Breast epithelium (tissue), 4 donors: ENCODE data around the gene RTEL1. TPM values are rescaled to one million over a fixed set of nuclear protein-coding genes. Genes with fewer than 3 reads are reported as not detected.

ENCODE experiments used
- DNase-seq, 2 donors: peaks; one replicate each; pipeline ENCODE4 v3.0.0-alpha.2; 2019; ENCODE audit warnings: low spot score in 2 of 2
- H3K27ac ChIP-seq, 2 donors: fragments of 200-600 bp; sonication (generic) in 1 of 2; one replicate each; pipeline ENCODE4 v1.5.1; 2016 to 2019; ENCODE audit warnings: mild to moderate bottlenecking in 1 of 2
- H3K27me3 ChIP-seq, 2 donors: fragments of 200-600 bp; sonication (generic) in 1 of 2; one replicate each; pipeline versions ENCODE4 v1.5.1 to v1.6.0; 2017 to 2019; ENCODE audit warnings: control low read depth in 1 of 2, mild to moderate bottlenecking in 1 of 2
- H3K36me3 ChIP-seq: fragments of 200-600 bp; one replicate; pipeline ENCODE4 v1.5.1; 2019
- H3K4me1 ChIP-seq, 2 donors: fragments of 200-600 bp; sonication (generic); one replicate each; pipeline ENCODE4 v1.5.1; 2016 to 2019; ENCODE audit warnings: control low read depth in 1 of 2
- H3K4me3 ChIP-seq, 3 donors: fragments of 200-600 bp; sonication (generic); 1 replicate in 2 of 3; 2 replicates in 1 of 3; pipeline ENCODE4 v1.5.1; 2016 to 2019; ENCODE audit warnings: mild to moderate bottlenecking in 3 of 3, moderate library complexity in 2 of 3
- H3K9me3 ChIP-seq, 2 donors: fragments of 200-600 bp; sonication (generic) in 1 of 2; one replicate each; pipeline ENCODE4 v1.5.1; 2016 to 2019; ENCODE audit warnings: control low read depth in 1 of 2
- POLR2A ChIP-seq: fragments of 450-650 bp; IDR thresholded peaks from one replicate; pipeline ENCODE4 v1.6.1; 2016; ENCODE audit warnings: antibody characterized with exemption, mild to moderate bottlenecking, moderate library complexity
- POLR2AphosphoS5 ChIP-seq, 3 donors: sonication (generic); formaldehyde crosslinking; IDR thresholded peaks; one replicate each; pipeline ENCODE4 v1.6.1; 2017; ENCODE audit warnings: antibody characterized with exemption in 3 of 3
- intact Hi-C: fragments of 100-400 bp; cut with DNase I; formaldehyde crosslinking; loops from one replicate; pipeline ENCODE4 v1.15.1; 2023; ENCODE audit warnings: low total_unique reads
- total RNA-seq, 3 donors: library from RNA; depleted of rRNA; stranded (reverse); fragments of >200 nt; gene quantifications; one replicate each; pipeline ENCODE4 v1.1.0, GENCODE V29; 2016
- TF ChIP-seq, protein P1 (sequence below), 3 donors: fragments of 450-650 bp; IDR thresholded peaks; one replicate each; pipeline ENCODE4 v1.5.1; 2016 to 2017; ENCODE audit warnings: antibody characterized with exemption in 3 of 3, mild to moderate bottlenecking in 3 of 3, moderate library complexity in 3 of 3

The RTEL1 gene
- total RNA-seq, 3 donors from 2014 or later, result 12.5 to 22.3 (median 15.1) TPM

DNA sequence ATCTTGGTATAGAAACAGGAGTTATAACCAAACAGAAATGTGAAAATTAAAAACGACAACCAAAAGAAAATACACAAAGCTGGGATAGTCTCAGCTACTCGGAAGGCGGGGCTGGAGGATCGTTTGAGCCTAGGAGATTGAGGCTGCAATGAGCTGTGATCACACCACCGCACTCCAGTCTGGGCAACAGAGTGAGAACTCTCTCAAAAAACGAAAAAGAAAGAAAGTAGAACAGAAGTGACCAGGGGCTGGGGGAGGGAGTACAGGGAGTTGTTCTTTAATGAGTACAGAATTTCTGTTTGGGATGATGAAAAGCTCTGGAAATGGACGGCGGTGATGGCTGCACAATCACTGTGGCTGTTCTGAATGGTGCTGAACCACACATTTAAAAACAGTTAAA is 37.1 kb upstream of the RTEL1 start:
- no peaks in the 10 kb centered on the region for H3K27me3 ChIP-seq
- no peak overlapping the region for H3K27ac ChIP-seq
- no peak overlapping the region for H3K4me3 ChIP-seq
- TF ChIP-seq POLR2AphosphoS5 (IDR thresholded peaks at IDR 0.05) (no peak), POLR2A (no peak)
- TF ChIP-seq, protein P1, sequence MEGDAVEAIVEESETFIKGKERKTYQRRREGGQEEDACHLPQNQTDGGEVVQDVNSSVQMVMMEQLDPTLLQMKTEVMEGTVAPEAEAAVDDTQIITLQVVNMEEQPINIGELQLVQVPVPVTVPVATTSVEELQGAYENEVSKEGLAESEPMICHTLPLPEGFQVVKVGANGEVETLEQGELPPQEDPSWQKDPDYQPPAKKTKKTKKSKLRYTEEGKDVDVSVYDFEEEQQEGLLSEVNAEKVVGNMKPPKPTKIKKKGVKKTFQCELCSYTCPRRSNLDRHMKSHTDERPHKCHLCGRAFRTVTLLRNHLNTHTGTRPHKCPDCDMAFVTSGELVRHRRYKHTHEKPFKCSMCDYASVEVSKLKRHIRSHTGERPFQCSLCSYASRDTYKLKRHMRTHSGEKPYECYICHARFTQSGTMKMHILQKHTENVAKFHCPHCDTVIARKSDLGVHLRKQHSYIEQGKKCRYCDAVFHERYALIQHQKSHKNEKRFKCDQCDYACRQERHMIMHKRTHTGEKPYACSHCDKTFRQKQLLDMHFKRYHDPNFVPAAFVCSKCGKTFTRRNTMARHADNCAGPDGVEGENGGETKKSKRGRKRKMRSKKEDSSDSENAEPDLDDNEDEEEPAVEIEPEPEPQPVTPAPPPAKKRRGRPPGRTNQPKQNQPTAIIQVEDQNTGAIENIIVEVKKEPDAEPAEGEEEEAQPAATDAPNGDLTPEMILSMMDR (IDR thresholded peaks at IDR 0.05), result no peak
- H3K9me3 ChIP-seq, result no peaks in the 10 kb centered on the region
- DNase-seq, result no peak
- intact Hi-C loops, result no loop called here
- no peaks in the 10 kb centered on the region for H3K4me1 ChIP-seq
- no peaks in the 10 kb centered on the region for H3K36me3 ChIP-seq

DNA sequence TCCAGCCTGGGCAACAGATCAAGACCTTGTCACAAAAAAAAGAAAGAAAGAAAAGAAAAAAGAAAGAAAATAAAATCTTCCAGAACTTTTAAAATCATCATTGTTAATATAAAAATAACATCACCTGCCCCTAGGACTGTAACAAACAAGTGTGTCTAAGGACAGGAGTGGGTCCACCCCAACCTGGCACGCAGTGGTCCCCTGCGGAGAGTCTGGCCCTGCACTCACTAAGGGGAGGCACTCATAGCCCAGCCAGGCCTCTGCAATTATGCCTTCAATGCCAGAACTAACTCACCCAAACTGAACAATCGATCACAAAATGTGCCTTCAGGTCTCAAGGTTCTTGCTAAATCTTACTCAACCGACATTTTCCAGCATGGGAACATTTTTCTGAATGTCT is 36.0 kb upstream of the RTEL1 start:
- Histone ChIP-seq H3K4me1 (no peaks in the 10 kb centered on the region), H3K9me3 (no peaks in the 10 kb centered on the region), H3K27ac (no peak overlapping the region), H3K4me3 (no peak overlapping the region), H3K27me3 (no peaks in the 10 kb centered on the region), H3K36me3 (no peaks in the 10 kb centered on the region)
- no peak for TF ChIP-seq POLR2AphosphoS5 (IDR thresholded peaks at IDR 0.05)
- DNase-seq, result no peak
- intact Hi-C loops, result no loop called here

DNA sequence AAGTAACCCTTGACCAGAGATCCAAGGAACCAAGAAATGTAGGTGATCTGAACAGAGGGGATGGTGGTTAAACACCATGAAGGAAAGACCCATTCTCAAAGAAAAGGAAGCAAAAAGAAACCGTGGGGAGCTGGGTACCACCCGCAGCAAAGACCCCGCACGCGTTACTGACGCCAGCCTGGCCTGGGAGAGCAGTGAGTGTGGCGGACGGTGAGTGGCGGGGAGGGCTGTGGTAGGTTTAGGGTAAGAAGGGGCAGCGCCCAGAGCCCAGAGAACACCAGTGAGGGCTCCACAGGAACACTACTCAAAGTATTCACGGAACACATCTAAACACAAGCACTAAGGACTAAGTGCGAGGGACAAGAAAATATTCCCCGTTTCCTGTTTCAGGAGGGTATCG is 35.4 kb upstream of the RTEL1 start:
- no peaks in the 10 kb centered on the region for H3K27me3 ChIP-seq
- no peaks in the 10 kb centered on the region for H3K4me1 ChIP-seq
- no peaks in the 10 kb centered on the region for H3K9me3 ChIP-seq
- H3K27ac ChIP-seq, result no peak overlapping the region
- DNase-seq, result no peak
- H3K4me3 ChIP-seq, result no peak overlapping the region
- no peaks in the 10 kb centered on the region for H3K36me3 ChIP-seq
- TF ChIP-seq, protein P1 (IDR thresholded peaks at IDR 0.05), result no peak
- TF ChIP-seq POLR2AphosphoS5 (IDR thresholded peaks at IDR 0.05) (no peak), POLR2A (no peak)
- intact Hi-C loops, result no loop called here

DNA sequence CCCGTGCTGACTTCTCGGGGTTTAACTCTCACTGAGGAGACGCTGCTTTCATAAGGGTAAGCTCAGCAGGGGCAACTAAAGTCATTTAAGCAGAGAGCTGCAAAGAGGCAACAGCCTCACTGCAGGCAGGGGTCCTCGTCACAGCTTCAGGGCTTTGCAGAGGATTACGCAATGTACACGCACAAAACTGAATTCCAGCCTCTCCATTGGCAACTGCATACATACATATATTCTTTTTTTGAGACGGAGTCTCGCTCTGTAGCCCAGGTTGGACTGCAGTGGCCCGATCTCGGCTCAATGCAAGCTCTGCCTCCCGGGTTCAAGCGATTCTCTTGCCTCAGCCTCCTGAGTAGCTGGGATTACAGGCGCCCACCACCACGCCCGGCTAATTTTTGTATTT is 33.6 kb upstream of the RTEL1 start:
- no peaks in the 10 kb centered on the region for H3K36me3 ChIP-seq
- no peaks in the 10 kb centered on the region for H3K27me3 ChIP-seq
- DNase-seq, result no peak
- TF ChIP-seq POLR2A, result no peak
- TF ChIP-seq, protein P1 (IDR thresholded peaks at IDR 0.05), result no peak
- no peak for TF ChIP-seq POLR2AphosphoS5 (IDR thresholded peaks at IDR 0.05)
- intact Hi-C loops, result no loop called here
- H3K4me1 ChIP-seq, result no peaks in the 10 kb centered on the region
- H3K27ac ChIP-seq, result peak overlapping the region in 1 of 2 donors; percentile 12
- no peaks in the 10 kb centered on the region for H3K9me3 ChIP-seq
- no peak overlapping the region for H3K4me3 ChIP-seq

DNA sequence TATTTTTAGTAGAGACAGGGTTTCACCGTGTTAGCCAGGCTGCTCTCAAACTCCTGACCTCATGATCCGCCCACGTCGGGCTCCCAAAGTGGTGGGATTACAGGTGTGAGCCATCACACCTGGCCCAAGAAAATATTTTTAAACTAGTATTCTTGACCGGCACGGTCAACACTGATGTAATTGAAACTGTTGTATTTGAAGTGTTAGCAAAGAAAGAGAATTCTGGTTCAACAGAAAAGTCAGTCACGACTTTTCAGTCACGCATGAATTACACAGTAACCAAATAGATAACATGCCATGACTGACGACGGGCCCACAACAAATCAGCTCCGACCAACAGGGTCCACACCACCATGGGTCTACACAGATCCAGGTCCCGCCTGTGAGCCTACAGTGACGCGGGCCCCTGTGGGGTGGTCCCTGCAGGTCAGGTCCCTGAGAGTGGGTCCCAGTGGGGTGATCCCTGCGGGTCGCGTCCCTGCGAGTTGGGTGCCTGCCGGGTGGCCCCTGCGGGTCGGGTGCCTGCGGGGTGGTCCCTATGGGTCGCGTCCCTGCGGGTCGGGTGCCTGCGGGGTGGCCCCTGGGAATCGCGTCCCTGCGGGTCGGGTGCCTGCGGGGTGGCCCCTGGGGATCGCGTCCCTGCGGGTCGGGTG is 32.2 kb upstream of the RTEL1 start:
- DNase-seq, result no peak
- Histone ChIP-seq H3K27me3 (no peaks in the 10 kb centered on the region), H3K36me3 (no peaks in the 10 kb centered on the region), H3K27ac (peak overlapping the region; percentile 95 to 98), H3K9me3 (no peaks in the 10 kb centered on the region), H3K4me3 (peak overlapping the region; percentile 89 to 98 (median 90)), H3K4me1 (no peaks in the 10 kb centered on the region)
- intact Hi-C loops, result no loop called here
- TF ChIP-seq POLR2A, result no peak
- TF ChIP-seq, protein P1 (IDR thresholded peaks at IDR 0.05), result no peak
- no peak for TF ChIP-seq POLR2AphosphoS5 (IDR thresholded peaks at IDR 0.05)
